DND-41 (cell line): Measurements from ENCODE around the gene ARL6.

Source experiments
- ATAC-seq: fragments of 200-7000 bp; cut with Tn5 transposase; 3 replicates; pipeline ENCODE4 v1.9.1; 2021; ENCODE audit warnings: low read depth; ENCODE audit not compliant: insufficient read depth
- DNase-seq: peaks from one replicate; pipeline ENCODE4 v3.0.0-alpha.2; 2020
- H2AFZ ChIP-seq: 2 replicates; pipeline ENCODE4 v1.6.0; 2012; ENCODE audit warnings: low read depth, low read length
- H3K27ac ChIP-seq: 2 replicates; pipeline ENCODE4 v1.5.1; 2012; ENCODE audit warnings: low read length, inconsistent platforms
- H3K27me3 ChIP-seq: fragments of 200-600 bp; sonication (generic); 2 replicates; pipeline ENCODE4 v1.6.0; 2012; ENCODE audit warnings: low read length, mild to moderate bottlenecking, inconsistent platforms; ENCODE audit not compliant: insufficient read depth, poor library complexity
- H3K36me3 ChIP-seq: 2 replicates; pipeline ENCODE4 v1.5.1; 2012; ENCODE audit warnings: low read length, inconsistent platforms; ENCODE audit not compliant: insufficient read depth
- H3K4me1 ChIP-seq: 2 replicates; pipeline ENCODE4 v1.5.1; 2012; ENCODE audit warnings: mild to moderate bottlenecking, low read length; ENCODE audit not compliant: insufficient read depth
- H3K4me2 ChIP-seq: 2 replicates; pipeline ENCODE4 v1.6.0; 2012; ENCODE audit warnings: mild to moderate bottlenecking, moderate library complexity, low read length, inconsistent platforms; ENCODE audit not compliant: insufficient read depth
- H3K4me3 ChIP-seq, 2 experiments: fragments of 200-600 bp in 1 of 2; shearing (Covaris generic) in 1 of 2; 2 replicates each; pipeline ENCODE4 v1.5.1; 2012 to 2016; ENCODE audit warnings: inconsistent platforms in 2 of 2, low read length in 2 of 2, mild to moderate bottlenecking in 2 of 2, low read depth in 1 of 2, moderate library complexity in 1 of 2
- H3K79me2 ChIP-seq: 2 replicates; pipeline ENCODE4 v1.6.0; 2012; ENCODE audit warnings: low read length, inconsistent platforms; ENCODE audit not compliant: insufficient read depth
- H3K9ac ChIP-seq: 2 replicates; pipeline ENCODE4 v1.6.0; 2012; ENCODE audit warnings: low read depth, mild to moderate bottlenecking, inconsistent platforms, low read length, moderate library complexity
- H3K9me3 ChIP-seq: 2 replicates; pipeline ENCODE4 v1.5.1; 2012; ENCODE audit warnings: low read length, moderate library complexity, mild to moderate bottlenecking, inconsistent platforms; ENCODE audit not compliant: insufficient read depth, severe bottlenecking
- H4K20me1 ChIP-seq: 2 replicates; pipeline ENCODE4 v1.6.0; 2012; ENCODE audit warnings: low read length; ENCODE audit not compliant: insufficient read depth
- CTCF ChIP-seq: IDR thresholded peaks from 2 replicates; pipeline ENCODE4 v1.5.1; 2012; ENCODE audit warnings: borderline replicate concordance, low read length, moderate library complexity, mild to moderate bottlenecking; ENCODE audit not compliant: poor library complexity, severe bottlenecking; ENCODE audit errors: extremely low read depth
- EZH2 ChIP-seq: IDR thresholded peaks from 3 replicates; pipeline ENCODE4 v1.6.1; 2012; ENCODE audit warnings: borderline replicate concordance, low read depth, mild to moderate bottlenecking, moderate library complexity, low read length, inconsistent platforms; ENCODE audit not compliant: severe bottlenecking

The ARL6 gene

GRCh38 chr3:97823046-97824004 lies 58.8 kb downstream of the ARL6 start:
- no peak for DNase-seq
- peaks cover 34% of the 10 kb centered on the region for H3K4me1 ChIP-seq
- H3K4me3 ChIP-seq = peak overlapping the region in 1 of 2 experiments; percentile 83; a peak in 2 of 4 replicates
- no peaks in the 10 kb centered on the region for H3K27me3 ChIP-seq
- H3K4me2 ChIP-seq = peak overlapping the region; percentile 95
- no peak overlapping the region for H3K27ac ChIP-seq
- H2AFZ ChIP-seq = no peak overlapping the region
- ATAC-seq = no peak
- 0 out of 2 replicates have a peak, but pooled peaks cover 2% of the 10 kb centered on the region for H4K20me1 ChIP-seq
- H3K9ac ChIP-seq = peak overlapping the region; percentile 89
- H3K9me3 ChIP-seq = no peaks in the 10 kb centered on the region
- H3K79me2 ChIP-seq = peaks cover 11% of the 10 kb centered on the region
- no peak for TF ChIP-seq CTCF
- no peak for TF ChIP-seq EZH2
- H3K36me3 ChIP-seq = no peaks in the 10 kb centered on the region

GRCh38 chr3:97825101-97825500 lies 60.5 kb downstream of the ARL6 start:
- no peak overlapping the region for H3K27ac ChIP-seq
- H3K36me3 ChIP-seq = no peaks in the 10 kb centered on the region
- 0 out of 2 replicates have a peak, but pooled peaks cover 2% of the 10 kb centered on the region for H4K20me1 ChIP-seq
- DNase-seq (no peak), ATAC-seq (no peak)
- no peak overlapping the region for H2AFZ ChIP-seq
- no peaks in the 10 kb centered on the region for H3K9me3 ChIP-seq
- H3K4me3 ChIP-seq = no peak overlapping the region
- H3K4me1 ChIP-seq = peaks cover 34% of the 10 kb centered on the region
- no peaks in the 10 kb centered on the region for H3K27me3 ChIP-seq
- no peak overlapping the region for H3K4me2 ChIP-seq
- peaks cover 14% of the 10 kb centered on the region for H3K79me2 ChIP-seq
- no peak overlapping the region for H3K9ac ChIP-seq
- TF ChIP-seq EZH2 = no peak
- no peak for TF ChIP-seq CTCF

- Histone ChIP-seq H4K20me1 (0 out of 2 replicates have a peak, but pooled peaks cover 2% of the 10 kb centered on the region), H3K79me2 (peaks cover 10% of the 10 kb centered on the region), H3K9ac (no peak overlapping the region), H3K27ac (no peak overlapping the region), H3K4me1 (peaks cover 20% of the 10 kb centered on the region), H3K9me3 (no peaks in the 10 kb centered on the region), H3K27me3 (no peaks in the 10 kb centered on the region), H3K4me3 (no peak overlapping the region), H2AFZ (no peak overlapping the region), H3K4me2 (no peak overlapping the region), H3K36me3 (no peaks in the 10 kb centered on the region)
- TF ChIP-seq EZH2 (no peak), CTCF (no peak)
- DNase-seq (no peak), ATAC-seq (no peak)
Observed at GRCh38 chr3:97827741-97828471, 63.3 kb downstream of the ARL6 start.
